Aorta (tissue), 5 donors: ENCODE results near the gene AP3B1. TPM values are rescaled to one million over a fixed set of nuclear protein-coding genes. Genes with fewer than 3 reads are reported as not detected.
"Not testable (repeated sequence)": the region's sequence is repeated elsewhere in the genome, so short reads cannot be mapped to it uniquely, and the experiment has no call there.

Source experiments
- ATAC-seq: fragments of 200-7000 bp; cut with Tn5 transposase; one replicate; pipeline ENCODE4 v1.9.1; 2022; ENCODE audit warnings: moderate library complexity; ENCODE audit not compliant: low FRiP score
- DNase-seq, 2 donors: peaks; one replicate each; pipeline ENCODE4 v3.0.0-alpha.2; 2020
- H3K27ac ChIP-seq, 2 donors: one replicate each; pipeline ENCODE4 v1.5.1; 2013; ENCODE audit warnings: low read length in 2 of 2, mild to moderate bottlenecking in 2 of 2, moderate library complexity in 2 of 2, control low read depth in 1 of 2, inconsistent platforms in 1 of 2, low read depth in 1 of 2
- H3K27me3 ChIP-seq, 2 donors: one replicate each; pipeline ENCODE4 v1.6.1; 2013; ENCODE audit warnings: control low read depth in 1 of 2, low read length in 1 of 2, mild to moderate bottlenecking in 1 of 2, moderate library complexity in 1 of 2; ENCODE audit not compliant: insufficient read depth in 2 of 2, control insufficient read depth in 1 of 2
- H3K36me3 ChIP-seq, 2 donors: one replicate each; pipeline ENCODE4 v1.6.1; 2013; ENCODE audit warnings: control low read depth in 1 of 2, low read length in 1 of 2, mild to moderate bottlenecking in 1 of 2; ENCODE audit not compliant: insufficient read depth in 2 of 2, control insufficient read depth in 1 of 2
- H3K4me1 ChIP-seq, 2 donors: one replicate each; pipeline ENCODE4 v1.6.1; 2013; ENCODE audit warnings: low read length in 2 of 2, control low read depth in 1 of 2, mild to moderate bottlenecking in 1 of 2, moderate library complexity in 1 of 2; ENCODE audit not compliant: insufficient read depth in 2 of 2, control insufficient read depth in 1 of 2
- H3K4me3 ChIP-seq, 2 donors: one replicate each; pipeline ENCODE4 v1.5.1; 2013; ENCODE audit warnings: low read length in 2 of 2, control low read depth in 1 of 2, mild to moderate bottlenecking in 1 of 2
- H3K9me3 ChIP-seq: one replicate; pipeline ENCODE4 v1.6.1; 2013; ENCODE audit warnings: mild to moderate bottlenecking, low read length; ENCODE audit not compliant: control insufficient read depth
- WGBS, 2 donors: extraction: QIAGEN DNeasy Blood & Tissue Kit; methylation state at CpG; one replicate each; pipeline ENCODE4 v1.1.7; 2013; 5-methylcytosine and 5-hydroxymethylcytosine counted together
- intact Hi-C, 2 donors: fragments of 100-400 bp; cut with DNase I; formaldehyde crosslinking; loops; one replicate each; pipeline versions ENCODE4 v1.14.2 to v1.15.0; 2022
- polyA plus RNA-seq, 2 donors: library from polyadenylated mRNA; stranded (reverse); fragments of 200-250 nt; gene quantifications; one replicate each; pipeline ENCODE4 v1.2.3, GENCODE V29; 2013
- total RNA-seq, 2 donors: library from RNA; stranded (reverse); fragmentation: NEBNext Ultra II Directional; extraction: Animal tissue kit (Norgen Biotek cat#: 25700); gene quantifications; one replicate each; pipeline ENCODE4 v1.2.1, GENCODE V29; 2021
- donor health status: healthy with polysubstance abuse.
- donor health status: Bipolar disorder and iron deficiency.
- donor health status: DM: no; HTN: no; CAD: no.
- donor health status: DM: no; HTN: no; CAD: no.
- donor health status: DM: yes; HTN: yes; CAD: no.

The AP3B1 gene
- total and polyA plus RNA-seq, 4 donors, result 17.8 to 46.7 (median 37.1) TPM

DNA sequence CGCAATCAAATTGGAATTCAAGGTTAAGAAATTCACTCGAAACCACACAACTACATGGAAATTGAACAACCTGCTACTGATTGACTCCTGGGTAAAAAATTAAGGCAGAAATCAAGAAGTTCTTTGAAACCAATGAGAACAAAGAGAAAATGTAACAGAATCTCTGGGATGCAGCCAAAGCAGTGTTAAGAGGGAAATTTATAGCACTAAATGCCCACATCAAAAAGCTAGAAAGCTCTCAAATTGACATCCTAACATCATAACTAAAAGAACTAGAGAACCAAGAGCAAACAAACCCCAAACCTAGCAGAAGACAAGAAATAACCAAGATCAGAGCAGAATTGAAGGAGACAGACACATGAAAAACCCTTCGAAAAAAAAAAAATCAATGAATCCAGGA lies 226.9 kb downstream of the AP3B1 start:
- H3K9me3 ChIP-seq, H3K4me3 ChIP-seq, DNase-seq, H3K27me3 ChIP-seq, H3K27ac ChIP-seq, intact Hi-C loops, ATAC-seq, H3K4me1 ChIP-seq, H3K36me3 ChIP-seq: not testable (repeated sequence)
- 95 to 97% methylated on average over 3 of the region's 3 CpGs for WGBS, 2 donors

DNA sequence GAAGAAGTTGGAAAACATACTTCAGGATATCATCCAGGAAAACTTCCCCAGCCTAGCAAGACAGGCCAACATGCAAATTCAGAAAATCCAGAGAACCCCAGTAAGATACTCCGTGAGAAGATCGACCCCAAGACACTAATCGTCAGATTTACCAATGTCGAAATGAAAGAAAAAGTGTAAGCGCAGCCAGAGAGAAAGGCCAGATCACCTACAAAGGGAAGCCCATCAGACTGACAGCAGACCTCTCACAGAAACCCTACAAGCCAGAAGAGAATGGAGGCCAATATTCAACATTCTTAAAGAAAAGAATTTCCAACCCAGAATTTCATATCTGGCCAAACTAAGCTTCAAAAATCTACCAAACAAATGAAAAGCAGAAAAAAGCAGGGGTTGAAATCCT lies 227.8 kb downstream of the AP3B1 start:
- ATAC-seq, DNase-seq, H3K9me3 ChIP-seq, H3K36me3 ChIP-seq, H3K4me1 ChIP-seq, H3K4me3 ChIP-seq, H3K27ac ChIP-seq, intact Hi-C loops, H3K27me3 ChIP-seq: not testable (repeated sequence)
- 98 to 99% methylated on average over 5 of the region's 5 CpGs for WGBS, 2 donors

GRCh38 chr5:78065663-78066062 lies 228.8 kb downstream of the AP3B1 start:
- H3K27ac ChIP-seq, result no peak overlapping the region
- no peaks in the 10 kb centered on the region for H3K9me3 ChIP-seq
- 92 to 94% methylated on average over 5 of the region's 5 CpGs for WGBS, 2 donors
- intact Hi-C loops, result no loop called here
- no peak for ATAC-seq
- no peaks in the 10 kb centered on the region for H3K4me1 ChIP-seq
- no peaks in the 10 kb centered on the region for H3K36me3 ChIP-seq
- H3K4me3 ChIP-seq, result no peak overlapping the region
- no peaks in the 10 kb centered on the region for H3K27me3 ChIP-seq
- DNase-seq, result no peak

DNA sequence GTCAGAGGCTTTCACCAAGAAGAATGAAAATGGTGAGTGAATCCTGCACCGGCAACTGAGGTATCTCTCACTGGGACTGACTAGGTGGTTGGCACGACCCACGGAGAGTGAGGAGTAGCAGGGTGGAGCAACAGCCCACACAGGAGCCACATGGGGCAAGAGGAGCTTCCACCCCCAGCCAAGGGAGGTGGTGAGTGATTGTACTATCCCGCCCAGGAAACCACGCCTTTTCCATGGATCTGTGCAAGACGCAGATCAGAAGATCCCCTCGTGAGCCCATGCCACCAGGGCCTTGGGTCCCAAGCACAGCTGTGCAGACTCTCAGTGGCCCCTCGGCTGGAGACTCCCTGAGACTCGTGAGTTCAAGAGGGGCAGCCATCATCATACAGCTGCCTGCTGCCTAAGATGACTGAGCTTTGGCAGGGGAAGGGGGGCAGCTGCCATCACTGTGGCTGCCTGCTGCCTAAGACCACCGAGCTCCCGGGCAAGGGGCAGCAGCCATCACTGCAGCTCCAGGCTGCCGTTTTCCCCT lies 229.5 kb downstream of the AP3B1 start:
- Histone ChIP-seq H3K4me1 (no peaks in the 10 kb centered on the region), H3K36me3 (no peaks in the 10 kb centered on the region), H3K27ac (no peak overlapping the region), H3K9me3 (no peaks in the 10 kb centered on the region), H3K4me3 (no peak overlapping the region), H3K27me3 (no peaks in the 10 kb centered on the region)
- no peak for ATAC-seq
- DNase-seq, result no peak
- 91 to 93% methylated on average over 12 of the region's 12 CpGs for WGBS, 2 donors
- intact Hi-C loops, result no loop called here

DNA sequence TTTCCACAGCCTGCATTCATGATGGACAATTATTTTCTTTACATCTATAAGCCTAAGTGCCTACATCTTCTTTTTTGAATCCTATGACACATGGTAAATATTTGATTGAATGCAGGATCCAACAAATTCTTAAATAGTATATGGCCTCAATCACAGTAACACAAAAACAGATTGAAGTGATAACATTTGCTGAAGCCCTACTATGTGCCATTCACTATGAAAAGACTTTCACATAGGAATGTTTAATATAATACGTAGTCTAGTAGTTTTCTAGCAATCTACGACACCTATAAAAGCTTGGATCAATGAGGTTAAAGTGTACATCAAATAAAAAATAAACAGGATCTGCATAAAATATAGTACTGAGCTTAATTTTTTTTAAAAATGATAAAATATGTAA lies 231.0 kb downstream of the AP3B1 start:
- Histone ChIP-seq H3K27me3 (no peaks in the 10 kb centered on the region), H3K4me3 (no peak overlapping the region), H3K4me1 (no peaks in the 10 kb centered on the region), H3K9me3 (no peaks in the 10 kb centered on the region), H3K36me3 (no peaks in the 10 kb centered on the region), H3K27ac (no peak overlapping the region)
- intact Hi-C loops, result no loop called here
- ATAC-seq (no peak), DNase-seq (no peak)
- WGBS, 2 donors, result 99 to 100% methylated on average over 2 of the region's 2 CpGs

- no peaks in the 10 kb centered on the region for H3K4me1 ChIP-seq
- H3K36me3 ChIP-seq, result no peaks in the 10 kb centered on the region
- ATAC-seq, result no peak
- H3K27me3 ChIP-seq, result no peaks in the 10 kb centered on the region
- DNase-seq, result no peak
- no peak overlapping the region for H3K27ac ChIP-seq
- H3K4me3 ChIP-seq, result no peak overlapping the region
- intact Hi-C loops, result no loop called here
- WGBS, 2 donors, result 91 to 96% methylated on average over 4 of the region's 4 CpGs
- H3K9me3 ChIP-seq, result no peaks in the 10 kb centered on the region
Measured at GRCh38 chr5:78062645-78063044, 231.9 kb downstream of the AP3B1 start.

DNA sequence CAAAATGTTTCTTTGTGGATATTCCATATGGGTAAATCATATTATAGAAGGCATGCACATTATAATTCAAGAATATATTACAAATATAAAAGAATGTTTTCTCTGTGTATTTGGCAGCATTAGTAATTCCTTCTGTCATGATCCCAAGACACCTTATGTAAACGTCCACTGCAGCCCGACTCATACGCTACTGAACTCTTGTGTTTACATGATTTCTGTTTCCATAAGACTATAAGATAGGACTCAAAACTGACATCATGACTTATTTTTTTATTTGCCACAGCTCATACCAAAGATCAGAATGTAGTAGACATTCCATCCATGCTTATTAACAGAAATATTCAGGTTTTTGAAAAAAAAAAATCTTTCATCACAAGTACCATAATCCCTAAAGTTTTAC lies 234.1 kb downstream of the AP3B1 start:
- H3K36me3 ChIP-seq, result no peaks in the 10 kb centered on the region
- H3K4me1 ChIP-seq, result no peaks in the 10 kb centered on the region
- H3K4me3 ChIP-seq, result no peak overlapping the region
- no peaks in the 10 kb centered on the region for H3K27me3 ChIP-seq
- no peaks in the 10 kb centered on the region for H3K9me3 ChIP-seq
- no peak overlapping the region for H3K27ac ChIP-seq
- ATAC-seq, result no peak
- WGBS, 2 donors, result 52 to 53% methylated on average over 3 of the region's 3 CpGs
- intact Hi-C loops, result no loop called here
- no peak for DNase-seq

GRCh38 chr5:78058625-78059024 lies 235.9 kb downstream of the AP3B1 start:
- H3K4me1 ChIP-seq, result no peaks in the 10 kb centered on the region
- no peaks in the 10 kb centered on the region for H3K27me3 ChIP-seq
- peaks cover 0 to 2% of the 10 kb centered on the region in 2 donors for H3K36me3 ChIP-seq
- WGBS, 2 donors, result 94% methylated on average over 2 of the region's 2 CpGs
- no peak for DNase-seq
- no peak overlapping the region for H3K27ac ChIP-seq
- no peaks in the 10 kb centered on the region for H3K9me3 ChIP-seq
- intact Hi-C loops, result no loop called here
- no peak for ATAC-seq
- H3K4me3 ChIP-seq, result no peak overlapping the region

DNA sequence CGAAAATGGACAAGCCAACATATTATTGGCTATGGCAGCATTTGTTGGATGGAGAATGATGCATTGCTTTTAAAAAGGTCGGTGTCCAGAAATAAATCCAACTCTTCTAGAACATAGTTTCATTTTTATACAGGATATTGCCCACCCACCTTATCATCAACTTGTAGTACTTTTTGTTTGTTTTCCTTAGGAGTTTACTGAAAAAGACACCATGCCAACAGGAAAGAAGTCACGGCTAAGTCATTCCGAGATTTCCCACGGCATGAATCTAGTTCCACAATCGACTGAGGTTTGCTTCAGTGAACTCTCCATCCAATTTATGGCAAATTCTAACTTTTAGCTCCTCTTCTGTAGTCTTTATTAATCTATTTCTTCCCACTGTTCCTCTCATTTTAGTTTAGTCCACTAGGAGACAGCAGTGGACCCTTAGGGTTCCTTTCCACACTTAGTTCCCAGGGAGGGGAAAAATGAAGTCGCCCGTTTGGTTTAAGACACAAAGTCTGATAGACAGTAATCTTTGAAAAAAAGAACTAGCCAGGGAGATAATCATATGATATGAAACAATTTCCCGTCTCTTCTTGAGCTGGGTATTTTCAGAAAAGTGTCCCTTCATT lies 237.5 kb downstream of the AP3B1 start:
- H3K27ac ChIP-seq, result peak overlapping the region in 1 of 2 donors; percentile 5
- peaks cover 0 to 2% of the 10 kb centered on the region in 2 donors for H3K36me3 ChIP-seq
- no peak overlapping the region for H3K4me3 ChIP-seq
- ATAC-seq (no peak), DNase-seq (no peak)
- no peaks in the 10 kb centered on the region for H3K27me3 ChIP-seq
- H3K4me1 ChIP-seq, result no peaks in the 10 kb centered on the region
- 48 to 52% methylated on average over 9 of the region's 9 CpGs for WGBS, 2 donors
- intact Hi-C loops, result no loop called here
- no peaks in the 10 kb centered on the region for H3K9me3 ChIP-seq
